IMR-90 (cell line): ENCODE data around the gene GABRA6. TPM values are rescaled to one million over a fixed set of nuclear protein-coding genes. Genes with fewer than 3 reads are reported as not detected.

ENCODE experiments used
- ATAC-seq: fragments of 200-7000 bp; cut with Tn5 transposase; 2 replicates; pipeline ENCODE4 v1.9.1; 2020; ENCODE audit warnings: low read depth, mild to moderate bottlenecking, moderate library complexity
- BruUV-seq: library from RNA; stranded (reverse); fragments of 400-500 nt; replicated peaks from 2 replicates; lab custom pipeline; 2021; lab: Mats Ljungman, UMichigan
- CTCF ChIA-PET: fragments of 300-600 bp; formaldehyde crosslinking; extraction: SDS; loops from one replicate; lab custom pipeline; 2021; ENCODE audit warnings: antibody characterized with exemption; lab: Yijun Ruan, JAX
- POLR2A ChIA-PET: fragments of 300-600 bp; sonication (Branson Sonifier 250); formaldehyde crosslinking; loops from one replicate; lab custom pipeline; 2022; ENCODE audit warnings: antibody characterized with exemption; ENCODE audit not compliant: unreplicated experiment; lab: Charles Lee
- DNase-seq: peaks from one replicate; pipeline ENCODE4 v3.0.0; 2013
- H2AFZ ChIP-seq: replicated peaks from 2 replicates; pipeline ENCODE3; 2013; ENCODE audit warnings: low read length, mild to moderate bottlenecking; ENCODE audit not compliant: poor library complexity
- H2AK5ac ChIP-seq: 2 replicates; pipeline ENCODE4 v1.6.1; 2013; ENCODE audit warnings: low read depth, low read length, inconsistent platforms
- H2AK9ac ChIP-seq: replicated peaks from 2 replicates; pipeline ENCODE3; 2013; ENCODE audit warnings: mild to moderate bottlenecking, low read depth, low read length, moderate library complexity; ENCODE audit not compliant: poor library complexity
- H2BK120ac ChIP-seq: 2 replicates; pipeline ENCODE4 v1.6.1; 2013; ENCODE audit warnings: low read depth, low read length, inconsistent platforms
- H2BK15ac ChIP-seq: 3 replicates; pipeline ENCODE4 v1.6.1; 2013; ENCODE audit warnings: low read depth, low read length, inconsistent platforms
- H2BK20ac ChIP-seq: 2 replicates; pipeline ENCODE4 v1.6.1; 2013; ENCODE audit warnings: low read depth, mild to moderate bottlenecking, inconsistent platforms, low read length, moderate library complexity
- H2BK5ac ChIP-seq: 2 replicates; pipeline ENCODE4 v1.6.1; 2013; ENCODE audit warnings: mild to moderate bottlenecking, low read depth, low read length, inconsistent platforms; ENCODE audit not compliant: poor library complexity, severe bottlenecking
- H3K14ac ChIP-seq: replicated peaks from 2 replicates; pipeline ENCODE4 v1.6.1; 2013; ENCODE audit warnings: low read depth, low read length, inconsistent platforms
- H3K18ac ChIP-seq: 2 replicates; pipeline ENCODE4 v1.6.1; 2013; ENCODE audit warnings: low read depth, low read length, control low read depth
- H3K23ac ChIP-seq: 2 replicates; pipeline ENCODE4 v1.6.1; 2013; ENCODE audit warnings: low read depth, low read length, inconsistent platforms
- H3K27ac ChIP-seq: 2 replicates; pipeline ENCODE4 v1.5.1; 2013; ENCODE audit warnings: mild to moderate bottlenecking, control low read depth, low read length; ENCODE audit not compliant: insufficient read depth
- H3K27me3 ChIP-seq: 2 replicates; pipeline ENCODE4 v1.6.1; 2013; ENCODE audit warnings: low read length; ENCODE audit not compliant: control insufficient read depth, insufficient read depth
- H3K36me3 ChIP-seq: 2 replicates; pipeline ENCODE4 v1.6.1; 2013; ENCODE audit warnings: low read length, mixed read lengths; ENCODE audit not compliant: control insufficient read depth, insufficient read depth
- H3K4ac ChIP-seq: 2 replicates; pipeline ENCODE4 v1.6.1; 2013; ENCODE audit warnings: low read depth, low read length, inconsistent platforms
- H3K4me1 ChIP-seq: 2 replicates; pipeline ENCODE4 v1.6.1; 2013; ENCODE audit warnings: low read length, mixed read lengths; ENCODE audit not compliant: control insufficient read depth, insufficient read depth
- H3K4me2 ChIP-seq: 2 replicates; pipeline ENCODE4 v1.6.1; 2013; ENCODE audit warnings: low read depth, mild to moderate bottlenecking, control low read depth, low read length, moderate library complexity
- H3K4me3 ChIP-seq: 2 replicates; pipeline ENCODE4 v1.5.1; 2013; ENCODE audit warnings: low read depth, mild to moderate bottlenecking, control low read depth, low read length, moderate library complexity; ENCODE audit not compliant: insufficient read depth
- H3K56ac ChIP-seq: 2 replicates; pipeline ENCODE4 v1.6.1; 2013; ENCODE audit warnings: low read length, inconsistent platforms; ENCODE audit not compliant: insufficient read depth; ENCODE audit errors: extremely low read depth
- H3K79me1 ChIP-seq, 2 experiments: 2 replicates each; pipeline ENCODE4 v1.6.1; 2013; ENCODE audit warnings: low read length in 2 of 2, inconsistent platforms in 1 of 2, low read depth in 1 of 2
- H3K9ac ChIP-seq: 2 replicates; pipeline ENCODE4 v1.6.1; 2013; ENCODE audit warnings: low read depth, low read length, control low read depth
- H3K9me1 ChIP-seq: 2 replicates; pipeline ENCODE4 v1.6.1; 2013; ENCODE audit warnings: low read length, inconsistent platforms; ENCODE audit not compliant: insufficient read depth
- H3K9me3 ChIP-seq: 2 replicates; pipeline ENCODE4 v1.6.1; 2013; ENCODE audit warnings: low read length; ENCODE audit not compliant: control insufficient read depth, insufficient read depth
- H4K20me1 ChIP-seq: 2 replicates; pipeline ENCODE4 v1.6.1; 2013; ENCODE audit warnings: low read length, inconsistent platforms; ENCODE audit not compliant: insufficient read depth
- H4K5ac ChIP-seq: 2 replicates; pipeline ENCODE4 v1.6.1; 2013; ENCODE audit warnings: mild to moderate bottlenecking, low read depth, low read length, control low read depth
- H4K8ac ChIP-seq, 2 experiments: 2 replicates each; pipeline ENCODE4 v1.6.1; 2013; ENCODE audit warnings: low read depth in 2 of 2, low read length in 2 of 2, control low read depth in 1 of 2, inconsistent platforms in 1 of 2
- H4K91ac ChIP-seq: 2 replicates; pipeline ENCODE4 v1.6.1; 2013; ENCODE audit warnings: low read depth, low read length, inconsistent platforms; ENCODE audit not compliant: insufficient read depth
- BHLHE40 ChIP-seq: fragments of 150-350 bp; IDR thresholded peaks from 2 replicates; pipeline ENCODE4 v1.6.1; 2016; ENCODE audit warnings: mild to moderate bottlenecking, low read depth, low read length
- CEBPB ChIP-seq: IDR thresholded peaks from 2 replicates; pipeline ENCODE4 v1.6.1; 2012; ENCODE audit warnings: low read depth, low read length, improper control_type of control experiment
- CHD1 ChIP-seq: IDR thresholded peaks from 2 replicates; pipeline ENCODE4 v1.6.1; 2012; ENCODE audit warnings: low read depth, low read length, improper control_type of control experiment
- CTCF ChIP-seq: conservative IDR thresholded peaks from 2 replicates; pipeline ENCODE4 v1.5.1; 2012; ENCODE audit warnings: mild to moderate bottlenecking, low read depth, low read length, improper control_type of control experiment
- ELK1 ChIP-seq: fragments of 150-350 bp; IDR thresholded peaks from 2 replicates; pipeline ENCODE4 v1.6.1; 2016; ENCODE audit warnings: low read depth, mild to moderate bottlenecking, low read length, moderate library complexity, borderline replicate concordance
- MAFK ChIP-seq: IDR thresholded peaks from 2 replicates; pipeline ENCODE4 v1.6.1; 2012; ENCODE audit warnings: low read depth, low read length, improper control_type of control experiment
- MAZ ChIP-seq: IDR thresholded peaks from 2 replicates; pipeline ENCODE4 v1.6.1; 2012; ENCODE audit warnings: low read depth, mild to moderate bottlenecking, low read length, improper control_type of control experiment, moderate library complexity, borderline replicate concordance
- MXI1 ChIP-seq: IDR thresholded peaks from 2 replicates; pipeline ENCODE4 v1.6.1; 2012; ENCODE audit warnings: low read depth, mild to moderate bottlenecking, low read length, moderate library complexity, borderline replicate concordance
- NFE2L2 ChIP-seq: fragments of 150-350 bp; IDR thresholded peaks from 2 replicates; pipeline ENCODE4 v1.6.1; 2016; ENCODE audit warnings: low read depth, mild to moderate bottlenecking, low read length
- POLR2A ChIP-seq: IDR thresholded peaks from 2 replicates; pipeline ENCODE4 v1.6.1; 2012; ENCODE audit warnings: mild to moderate bottlenecking, low read depth, low read length
- RAD21 ChIP-seq: IDR thresholded peaks from 2 replicates; pipeline ENCODE4 v1.6.1; 2012; ENCODE audit warnings: low read length, improper control_type of control experiment
- RFX5 ChIP-seq: IDR thresholded peaks from 2 replicates; pipeline ENCODE4 v1.8.0; 2012; ENCODE audit warnings: low read depth, mild to moderate bottlenecking, low read length, moderate library complexity
- USF2 ChIP-seq: fragments of 150-350 bp; IDR thresholded peaks from 2 replicates; pipeline ENCODE4 v1.6.1; 2017; ENCODE audit warnings: mild to moderate bottlenecking, antibody characterized with exemption, low read length, low read depth
- WGBS, 2 experiments: methylation state at CpG; one replicate each; pipeline versions ENCODE4 v1.1.5 to v1.1.7; 2013; ENCODE audit warnings: missing lambda C conversion rate in 2 of 2; ENCODE audit not compliant: insufficient read length in 1 of 2; ENCODE audit errors: extremely low coverage in 2 of 2; 5-methylcytosine and 5-hydroxymethylcytosine counted together
- dilution Hi-C: fragments of 300-500 bp; cut with HindIII; formaldehyde crosslinking; loops from one replicate; pipeline ENCODE4 v1.14.3; 2018; ENCODE audit warnings: low sequenced_read_pairs; ENCODE audit not compliant: unreplicated experiment
- in situ Hi-C: fragments of 300-500 bp; cut with MboI; formaldehyde crosslinking; loops from 3 replicates; pipeline ENCODE4 v1.14.3; 2019; ENCODE audit warnings: low sequenced_read_pairs, inconsistent platforms, mixed read lengths
- intact Hi-C: fragments of 100-400 bp; cut with micrococcal nuclease; formaldehyde crosslinking; loops from 2 replicates; pipeline ENCODE4 v1.10.0; 2022
- polyA plus RNA-seq, 3 experiments: library from polyadenylated mRNA; depleted of rRNA; stranded (reverse); fragments of >200 nt; gene quantifications; 2 replicates each; pipeline ENCODE4 v1.2.3, GENCODE V29; 2012; ENCODE audit warnings: low replicate concordance in 1 of 3
- total RNA-seq: library from RNA; depleted of rRNA; stranded (reverse); fragments of >200 nt; gene quantifications from 2 replicates; pipeline ENCODE4 v1.2.3, GENCODE V29; 2012

The GABRA6 gene
- total and polyA plus RNA-seq, 2 of the 4 experiments (the other 2 are of a cell fraction), result not detected

GRCh38 chr5:161686881-161687280 is 1.4 kb downstream of the GABRA6 start:
- no peak overlapping the region for H2AK9ac ChIP-seq
- no peak overlapping the region for H4K8ac ChIP-seq
- H2BK15ac ChIP-seq, result no peak overlapping the region
- no peak overlapping the region for H3K4ac ChIP-seq
- no TSS peak for BruUV-seq
- TF ChIP-seq USF2 (no peak), ELK1 (no peak), RAD21 (no peak), RFX5 (no peak), CHD1 (no peak), MXI1 (no peak), NFE2L2 (no peak), MAZ (no peak), MAFK (no peak), BHLHE40 (no peak), POLR2A (no peak), CTCF (no peak), CEBPB (no peak)
- intact Hi-C loops (no loop called here), in situ Hi-C loops (no loop called here), dilution Hi-C loops (no loop called here)
- H3K36me3 ChIP-seq, result no peaks in the 10 kb centered on the region
- no peak overlapping the region for H3K56ac ChIP-seq
- ChIA-PET POLR2A (no interaction called here), CTCF (no interaction called here)
- no peaks in the 10 kb centered on the region for H3K4me1 ChIP-seq
- H3K23ac ChIP-seq, result no peak overlapping the region
- no CpG with 5 or more reads among the region's 3 CpGs for whole genome bisulfite sequencing, 2 experiments
- H3K18ac ChIP-seq, result no peak overlapping the region
- no peak overlapping the region for H2AFZ ChIP-seq
- no peaks in the 10 kb centered on the region for H3K27me3 ChIP-seq
- no peak overlapping the region for H3K4me3 ChIP-seq
- DNase-seq (no peak), ATAC-seq (no peak)
- no peak overlapping the region for H3K4me2 ChIP-seq
- no peak overlapping the region for H2BK20ac ChIP-seq
- no peaks in the 10 kb centered on the region for H3K79me1 ChIP-seq
- H2AK5ac ChIP-seq, result no peak overlapping the region
- H3K14ac ChIP-seq, result no peak overlapping the region
- no peak overlapping the region for H3K27ac ChIP-seq
- H3K9me1 ChIP-seq, result no peaks in the 10 kb centered on the region
- H4K5ac ChIP-seq, result no peak overlapping the region
- H2BK5ac ChIP-seq, result no peak overlapping the region
- peaks cover 8% of the 10 kb centered on the region for H3K9me3 ChIP-seq
- no peaks in the 10 kb centered on the region for H4K20me1 ChIP-seq
- no peak overlapping the region for H2BK120ac ChIP-seq
- no peak overlapping the region for H3K9ac ChIP-seq
- H4K91ac ChIP-seq, result no peak overlapping the region
